ENCODE measurements around the gene HEXB. TPM values are rescaled to one million over a fixed set of nuclear protein-coding genes. Genes with fewer than 3 reads are reported as not detected.

HEXB gene
- total and polyA plus RNA-seq, 2 of the 13 experiments (the other 11 are each of a cell fraction or from before 2014, with no cell fraction given), result 100 to 104 TPM

- ATAC-seq, result peak; percentile 14
- ChIA-PET POLR2A (interaction anchor here (2.0 to 4.0 kb wide), 4 partner anchors 142 to 247 kb away, joined by 12 to 62 read pairs (median 32); no protein-coding TSS in a partner anchor), CTCF (ENCODE audit: low intra/inter-chr PET ratio, low total read pairs) (no interaction called here)
- Histone ChIP-seq H3K4me2 (ENCODE audit: low read depth, low read length) (peak overlapping the region; percentile 97), H3K4me3 (replicated peaks in 1 of 3; ENCODE audit: insufficient read depth in 1 of 3, low read depth in 2 of 3, low read length in 3 of 3) (peak overlapping the region; percentile 92 to 100 (median 99)), H3K27me3 (ENCODE audit: control insufficient read depth in 1 of 2, insufficient read depth in 2 of 2, low read length in 2 of 2) (no peaks in the 10 kb centered on the region; a peak in 2 of 5 replicates), H3K27ac (ENCODE audit: extremely low read length, insufficient read depth, low read length) (peak overlapping the region; percentile 83), H3K9ac (ENCODE audit: insufficient read depth, low read depth, low read length) (peak overlapping the region; percentile 94), H4K20me1 (ENCODE audit: insufficient read depth, low read length) (peaks cover 30% of the 10 kb centered on the region), H3K4me1 (ENCODE audit: insufficient read depth, low read length) (peaks cover 38% of the 10 kb centered on the region), H3K79me2 (ENCODE audit: insufficient read depth, low read length) (peaks cover 36% of the 10 kb centered on the region), H3K36me3 (replicated peaks in 1 of 2; ENCODE audit: control insufficient read depth in 1 of 2, insufficient read depth in 2 of 2, low read length in 2 of 2) (peaks cover 0 to 7% of the 10 kb centered on the region in 2 experiments; a peak in 2 of 5 replicates), H3K9me3 (ENCODE audit: low read length) (no peaks in the 10 kb centered on the region), H2AFZ (ENCODE audit: low read length) (peak overlapping the region; percentile 37)
- BruUV-seq (replicated peaks), result no TSS peak
- in situ Hi-C loops (cut with HindIII; ENCODE audit: extremely low pct_ligation_motif_present, low pct_unique_long_range_greater_than_20kb), result loop anchor here (5.0 to 10.0 kb wide), 2 partner anchors 245 to 597 kb away; no protein-coding TSS in a partner anchor
- FAIRE-seq, result peak; percentile 23
- DNase-seq (ENCODE audit: low spot score), result peak; percentile 62
- WGBS (ENCODE audit: low lambda C conversion rate), result 2% methylated on average over 18 of the region's 28 CpGs
- intact Hi-C loops (cut with micrococcal nuclease; ENCODE audit: unreplicated experiment), result loop anchor here (2.0 to 5.0 kb wide), 3 partner anchors 60 to 351 kb away; no protein-coding TSS in a partner anchor
- TF ChIP-seq ZNF431 (CRISPR knock-in tag; IDR thresholded peaks at IDR 0.05; ENCODE audit: borderline replicate concordance, low read depth) (no peak), TERF1 (CRISPR knock-in tag; IDR thresholded peaks at IDR 0.05) (no peak), SP4 (CRISPR knock-in tag; IDR thresholded peaks at IDR 0.05) (no peak), FOXM1 (CRISPR knock-in tag; IDR thresholded peaks at IDR 0.05) (no peak), ZNF543 (CRISPR knock-in tag; IDR thresholded peaks at IDR 0.05) (no peak), ZNF280B (CRISPR knock-in tag; IDR thresholded peaks at IDR 0.05; ENCODE audit: borderline replicate concordance) (no peak), KDM5A (IDR thresholded peaks at IDR 0.05; ENCODE audit: borderline replicate concordance, low read length) (0 out of 2 replicates have a peak, but pooled peaks have one; percentile 38), ZBTB1 (CRISPR knock-in tag; IDR thresholded peaks at IDR 0.05; ENCODE audit: borderline replicate concordance) (no peak), ZNF20 (CRISPR knock-in tag; IDR thresholded peaks at IDR 0.05) (no peak), CTCF (CRISPR knock-in tag; IDR thresholded peaks at IDR 0.05) (peak; percentile 68), MXD1 (CRISPR knock-in tag; IDR thresholded peaks at IDR 0.05) (no peak), ZNF878 (CRISPR knock-in tag; IDR thresholded peaks at IDR 0.05) (0 out of 2 replicates have a peak, but pooled peaks have one; percentile 20), ZMAT3 (CRISPR knock-in tag; conservative IDR thresholded peaks at IDR 0.05) (no peak), HDAC2 (CRISPR knock-in tag; IDR thresholded peaks at IDR 0.05) (no peak), RFX5 (IDR thresholded peaks at IDR 0.05; ENCODE audit: low read depth, low read length) (no peak), ZFP62 (CRISPR knock-in tag; IDR thresholded peaks at IDR 0.05) (no peak), ZNF773 (CRISPR knock-in tag; IDR thresholded peaks at IDR 0.05; ENCODE audit: borderline replicate concordance) (no peak), HNF4A (CRISPR knock-in tag; IDR thresholded peaks at IDR 0.05) (no peak), MATR3 (CRISPR knock-in tag; IDR thresholded peaks at IDR 0.05) (no peak)
These were observed 43.1 kb upstream of the HEXB start for GRCh38 chr5:74641735-74642542.

Data from HepG2 (cell line).